Brain microvascular endothelial cell (primary cell): ENCODE measurements around the gene IKBKG.
A peak's percentile ranks its signal among the peaks of the same experiment; 100 is the strongest.

Experiments used
- DNase-seq: peaks from one replicate; pipeline ENCODE4 v3.0.0-alpha.2; 2020
- H3K27ac ChIP-seq: fragments of 250-450 bp; sonication (Bioruptor Pico); 2 replicates; pipeline ENCODE4 v1.5.1; 2020; ENCODE audit warnings: mild to moderate bottlenecking, moderate library complexity
- H3K27me3 ChIP-seq: fragments of 250-450 bp; sonication (Bioruptor Pico); replicated peaks from 2 replicates; pipeline ENCODE4 v1.5.1; 2020; ENCODE audit warnings: mild to moderate bottlenecking
- H3K36me3 ChIP-seq: fragments of 250-450 bp; sonication (Bioruptor Pico); replicated peaks from 2 replicates; pipeline ENCODE4 v1.5.1; 2020; ENCODE audit warnings: mild to moderate bottlenecking
- H3K4me3 ChIP-seq: 2 replicates; pipeline ENCODE4 v1.5.1; 2011; ENCODE audit warnings: low read depth, mild to moderate bottlenecking, control low read depth, low read length, moderate library complexity
- in situ Hi-C: cut with HindIII; loops from 2 replicates; pipeline ENCODE4 v1.10.0; 2017; ENCODE audit warnings: low sequenced_read_pairs, low pct_ligation_motif_present
- TF ChIP-seq, protein P1 (sequence below): IDR thresholded peaks from 2 replicates; pipeline ENCODE4 v1.5.1; 2011; ENCODE audit warnings: low read depth, mild to moderate bottlenecking, moderate library complexity, low read length, control low read depth, inconsistent platforms; ENCODE audit errors: missing control alignments

IKBKG gene

DNA sequence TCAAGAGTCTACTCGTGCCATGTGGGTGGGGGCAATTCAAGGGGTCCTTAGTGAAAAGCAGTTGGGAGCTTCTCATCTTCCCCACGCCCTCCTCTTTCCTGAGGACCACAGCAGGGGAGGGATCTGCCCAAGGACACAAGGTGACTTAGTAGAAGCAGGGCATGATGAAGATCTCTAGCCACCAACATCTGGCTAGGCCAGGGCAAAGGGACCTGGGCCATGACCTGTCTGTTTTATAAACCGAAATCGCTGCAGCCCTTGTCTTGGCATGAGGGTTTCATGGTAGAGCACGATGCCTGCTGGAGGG lies 5.9 kb upstream of the IKBKG start:
- Histone ChIP-seq H3K4me3 (no peak overlapping the region), H3K27me3 (no peaks in the 10 kb centered on the region), H3K27ac (peak overlapping the region; percentile 77), H3K36me3 (no peaks in the 10 kb centered on the region)
- no peak for DNase-seq
- TF ChIP-seq, protein P1, sequence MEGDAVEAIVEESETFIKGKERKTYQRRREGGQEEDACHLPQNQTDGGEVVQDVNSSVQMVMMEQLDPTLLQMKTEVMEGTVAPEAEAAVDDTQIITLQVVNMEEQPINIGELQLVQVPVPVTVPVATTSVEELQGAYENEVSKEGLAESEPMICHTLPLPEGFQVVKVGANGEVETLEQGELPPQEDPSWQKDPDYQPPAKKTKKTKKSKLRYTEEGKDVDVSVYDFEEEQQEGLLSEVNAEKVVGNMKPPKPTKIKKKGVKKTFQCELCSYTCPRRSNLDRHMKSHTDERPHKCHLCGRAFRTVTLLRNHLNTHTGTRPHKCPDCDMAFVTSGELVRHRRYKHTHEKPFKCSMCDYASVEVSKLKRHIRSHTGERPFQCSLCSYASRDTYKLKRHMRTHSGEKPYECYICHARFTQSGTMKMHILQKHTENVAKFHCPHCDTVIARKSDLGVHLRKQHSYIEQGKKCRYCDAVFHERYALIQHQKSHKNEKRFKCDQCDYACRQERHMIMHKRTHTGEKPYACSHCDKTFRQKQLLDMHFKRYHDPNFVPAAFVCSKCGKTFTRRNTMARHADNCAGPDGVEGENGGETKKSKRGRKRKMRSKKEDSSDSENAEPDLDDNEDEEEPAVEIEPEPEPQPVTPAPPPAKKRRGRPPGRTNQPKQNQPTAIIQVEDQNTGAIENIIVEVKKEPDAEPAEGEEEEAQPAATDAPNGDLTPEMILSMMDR = no peak
- in situ Hi-C loops = no loop called here

DNA sequence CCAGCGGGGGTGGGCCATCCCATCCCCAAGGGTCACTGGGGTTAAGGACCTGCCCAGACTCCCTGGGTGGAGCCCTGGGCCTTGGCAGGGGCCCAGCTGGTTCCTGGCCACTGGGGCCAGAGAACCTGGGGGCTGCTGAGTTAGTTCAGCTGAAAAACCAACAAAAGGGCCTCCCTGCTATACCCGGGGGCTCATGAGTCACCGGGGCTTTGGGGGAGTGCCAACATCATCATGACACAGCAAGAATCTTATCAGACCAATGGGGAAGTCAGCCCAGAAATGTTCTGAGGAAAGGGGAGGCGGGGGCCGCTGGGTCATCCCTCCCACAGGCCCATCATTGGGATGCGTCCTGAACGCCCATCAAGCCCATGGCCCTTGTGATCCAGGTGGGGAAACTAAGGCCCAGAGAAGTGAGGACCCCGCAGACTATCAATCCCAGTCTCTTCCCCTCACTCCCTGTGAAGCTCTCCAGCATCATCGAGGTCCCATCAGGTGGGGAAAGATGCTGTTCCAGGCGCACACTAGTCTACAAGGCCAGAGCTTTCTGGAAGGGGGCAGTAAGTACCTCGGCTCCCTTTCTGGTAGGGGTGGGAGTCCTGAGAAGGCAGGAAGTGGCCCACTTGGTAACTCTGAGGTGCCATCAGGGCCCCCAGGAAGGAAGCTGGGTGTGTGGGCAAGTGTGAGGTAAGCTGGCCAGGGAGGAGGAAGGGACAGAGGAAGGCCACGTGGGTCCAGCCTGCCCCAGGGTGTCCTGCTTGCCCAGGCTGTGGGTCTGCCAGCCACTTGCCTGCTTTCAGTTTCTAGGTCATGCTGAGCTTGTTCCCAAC lies 5.3 kb upstream of the IKBKG start:
- peak overlapping the region; percentile 77 for H3K27ac ChIP-seq
- in situ Hi-C loops = no loop called here
- H3K4me3 ChIP-seq = no peak overlapping the region
- no peaks in the 10 kb centered on the region for H3K36me3 ChIP-seq
- H3K27me3 ChIP-seq = no peaks in the 10 kb centered on the region
- TF ChIP-seq, protein P1 = no peak
- DNase-seq = peak; percentile 91

DNA sequence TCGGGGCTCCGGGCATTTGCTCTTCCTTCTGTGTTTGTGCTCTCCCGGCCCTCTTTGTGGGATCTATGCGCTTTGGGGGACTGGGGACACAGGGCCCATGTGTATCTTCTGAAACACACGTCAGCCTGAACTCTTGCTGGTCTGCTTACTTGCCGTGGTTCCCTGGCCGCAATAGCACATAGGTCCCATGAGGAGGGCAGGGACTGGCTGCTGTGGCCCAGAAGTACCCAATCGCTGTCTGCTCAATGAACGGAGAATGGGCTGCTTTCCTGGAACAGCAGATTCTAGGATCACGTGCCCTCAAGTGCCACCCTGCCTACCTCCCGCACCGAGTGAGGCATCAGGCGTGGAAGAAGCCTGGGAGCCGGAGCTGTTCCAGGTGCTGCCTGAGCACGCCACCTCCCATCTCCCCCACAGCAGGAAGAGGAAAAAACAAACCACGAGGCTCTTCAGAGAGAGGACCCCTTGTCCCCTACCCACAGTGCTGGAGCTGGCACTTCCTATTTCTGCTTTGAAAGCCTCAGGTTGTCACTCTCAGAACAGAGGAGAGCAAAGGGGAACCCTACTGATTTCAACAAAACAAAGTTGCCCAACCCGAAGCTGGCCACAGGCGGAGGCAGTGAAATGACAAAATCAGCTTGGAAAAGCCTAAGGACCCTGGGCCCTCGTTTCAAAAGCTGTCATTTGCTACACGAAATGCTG lies 4.5 kb upstream of the IKBKG start:
- no peaks in the 10 kb centered on the region for H3K27me3 ChIP-seq
- TF ChIP-seq, protein P1 = no peak
- H3K27ac ChIP-seq = peak overlapping the region; percentile 77
- no peak for DNase-seq
- no peaks in the 10 kb centered on the region for H3K36me3 ChIP-seq
- in situ Hi-C loops = no loop called here
- no peak overlapping the region for H3K4me3 ChIP-seq

DNA sequence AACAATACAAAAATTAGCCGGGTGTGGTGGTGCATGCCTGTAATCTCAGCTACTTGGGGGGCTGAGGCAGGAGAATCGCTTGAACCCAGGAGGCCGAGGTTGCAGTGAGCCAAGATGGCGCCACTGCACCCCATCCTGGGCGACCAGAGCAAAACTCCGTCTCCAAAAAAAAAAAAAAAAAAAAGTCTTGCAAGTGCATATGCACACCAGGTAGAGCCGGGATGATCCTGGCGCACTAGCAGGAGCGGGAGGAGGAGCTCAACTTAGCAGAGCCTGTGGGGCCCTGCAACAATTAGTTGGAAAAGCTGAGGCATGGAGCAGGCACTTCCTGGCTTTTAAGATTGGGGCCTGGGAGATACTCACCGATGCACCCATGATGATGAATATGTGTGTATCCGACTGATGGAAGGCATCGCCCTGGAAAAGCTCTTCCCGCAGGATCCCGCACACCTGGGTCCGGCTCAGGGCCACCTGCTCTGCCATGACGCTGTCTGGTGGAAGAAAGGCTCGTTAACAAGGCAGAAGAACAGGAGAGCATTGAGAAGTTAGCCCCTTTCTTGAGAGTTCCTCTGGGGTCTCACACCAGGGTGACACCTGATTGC lies 1.6 kb upstream of the IKBKG start:
- TF ChIP-seq, protein P1 = no peak
- Histone ChIP-seq H3K27ac (no peak overlapping the region), H3K36me3 (no peaks in the 10 kb centered on the region), H3K4me3 (peak overlapping the region; percentile 78), H3K27me3 (no peaks in the 10 kb centered on the region)
- no peak for DNase-seq
- in situ Hi-C loops = no loop called here

DNA sequence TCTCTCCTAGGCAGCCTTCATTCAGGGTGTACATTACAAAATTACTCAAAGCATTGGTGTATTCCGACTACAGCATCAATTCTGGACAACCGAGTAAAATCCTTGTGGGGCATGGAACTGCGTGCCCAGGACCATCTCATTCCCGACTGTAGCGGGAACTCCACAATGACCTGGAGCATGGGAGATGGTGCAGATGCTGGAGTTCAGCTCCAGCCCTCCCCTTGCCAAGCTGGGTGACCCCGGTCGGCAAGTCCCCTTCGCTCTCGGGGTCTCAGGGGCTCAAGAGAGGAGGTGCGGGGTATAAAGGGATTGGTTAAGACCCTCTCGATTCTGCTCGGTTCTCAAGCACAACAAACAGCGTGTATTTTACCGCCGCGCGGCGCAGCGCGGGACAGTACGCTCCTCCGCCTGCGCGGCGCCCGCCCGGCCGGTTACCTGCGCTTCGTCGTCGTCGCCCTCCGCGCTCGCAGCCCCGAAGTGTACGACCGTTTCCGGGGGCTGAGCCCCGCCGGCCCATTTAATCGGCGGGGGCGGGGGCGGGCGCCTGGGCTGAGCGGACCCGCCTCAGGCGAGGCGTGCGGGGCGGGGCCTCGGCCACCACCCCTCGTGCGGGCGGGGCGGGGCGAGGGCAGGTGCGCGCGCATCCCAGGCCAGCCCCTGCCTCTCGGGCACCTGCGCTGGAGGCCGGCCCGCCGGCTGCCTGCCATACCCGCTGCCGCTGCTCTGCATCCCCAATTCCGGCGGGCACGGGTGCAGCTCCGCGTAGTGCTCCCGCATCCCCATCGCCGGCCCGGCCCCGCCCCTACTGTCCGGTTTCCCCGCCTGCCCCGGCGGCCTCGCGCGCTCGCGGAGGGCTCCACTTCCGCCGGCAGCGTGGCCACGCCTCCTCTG lies 821 bp upstream of the IKBKG start, which contains the start of gene G6PD:
G6PD (minus strand) TSS at position 493 of the 891 bp plus-strand sequence. CDS start 691 bp downstream, outside the sequence.
- TF ChIP-seq, protein P1 = no peak
- in situ Hi-C loops = no loop called here
- DNase-seq = no peak
- Histone ChIP-seq H3K4me3 (peak within 1 kb of the TSS; percentile 78), H3K27me3 (no peaks in the 10 kb centered on the region), H3K27ac (peak within 1 kb of the TSS; percentile 83), H3K36me3 (no peaks in the 10 kb centered on the region)
